Tibial nerve (tissue), 3 donors: ENCODE data around the gene POU2F2.

Experiments
- CTCF ChIP-seq, 5 experiments: fragments of 200-600 bp in 3 of 5; fragments of 450-650 bp in 2 of 5; sonication (generic) in 3 of 5; IDR thresholded peaks; one replicate each; pipeline ENCODE4 v1.5.1; 2016 to 2019; ENCODE audit warnings: antibody characterized with exemption in 5 of 5, mild to moderate bottlenecking in 3 of 5, moderate library complexity in 2 of 5
- POLR2A ChIP-seq, 2 donors: fragments of 450-650 bp; IDR thresholded peaks; one replicate each; pipeline ENCODE4 v1.6.1; 2017; ENCODE audit warnings: antibody characterized with exemption in 2 of 2, mild to moderate bottlenecking in 2 of 2, moderate library complexity in 2 of 2

- TF ChIP-seq CTCF (IDR thresholded peaks at IDR 0.05) (no peak), POLR2A (IDR thresholded peaks at IDR 0.05) (no peak)
Measured at GRCh38 chr19:42109896-42110295, 22.4 kb downstream of the POU2F2 start.
